ENCODE results near the gene TNFAIP8L1. TPM values are rescaled to one million over a fixed set of nuclear protein-coding genes. Genes with fewer than 3 reads are reported as not detected.
"Not testable (repeated sequence)": the region's sequence is repeated elsewhere in the genome, so short reads cannot be mapped to it uniquely, and the experiment has no call there.

Gene TNFAIP8L1
- total RNA-seq, 1 donor from 2014 or later, result 5.9 TPM

GRCh38 chr19:4593409-4593851 is 45.9 kb upstream of the TNFAIP8L1 start:
- Mint-ChIP-seq H3K27me3 (ENCODE audit: unreplicated experiment) (peaks cover 33% of the 10 kb centered on the region), H3K9me3 (ENCODE audit: unreplicated experiment) (no peaks in the 10 kb centered on the region)
- no peak for DNase-seq (ENCODE audit: extremely low spot score, unreplicated experiment)

GRCh38 chr19:4594201-4594600 is 45.1 kb upstream of the TNFAIP8L1 start:
- H3K36me3 Mint-ChIP-seq (ENCODE audit: unreplicated experiment), result no peaks in the 10 kb centered on the region
- DNase-seq (ENCODE audit: extremely low spot score, unreplicated experiment), result no peak
- no peak overlapping the region for H3K4me3 Mint-ChIP-seq (ENCODE audit: unreplicated experiment)
- no peaks in the 10 kb centered on the region for H3K9me3 Mint-ChIP-seq (ENCODE audit: unreplicated experiment)
- TF ChIP-seq, protein P1, sequence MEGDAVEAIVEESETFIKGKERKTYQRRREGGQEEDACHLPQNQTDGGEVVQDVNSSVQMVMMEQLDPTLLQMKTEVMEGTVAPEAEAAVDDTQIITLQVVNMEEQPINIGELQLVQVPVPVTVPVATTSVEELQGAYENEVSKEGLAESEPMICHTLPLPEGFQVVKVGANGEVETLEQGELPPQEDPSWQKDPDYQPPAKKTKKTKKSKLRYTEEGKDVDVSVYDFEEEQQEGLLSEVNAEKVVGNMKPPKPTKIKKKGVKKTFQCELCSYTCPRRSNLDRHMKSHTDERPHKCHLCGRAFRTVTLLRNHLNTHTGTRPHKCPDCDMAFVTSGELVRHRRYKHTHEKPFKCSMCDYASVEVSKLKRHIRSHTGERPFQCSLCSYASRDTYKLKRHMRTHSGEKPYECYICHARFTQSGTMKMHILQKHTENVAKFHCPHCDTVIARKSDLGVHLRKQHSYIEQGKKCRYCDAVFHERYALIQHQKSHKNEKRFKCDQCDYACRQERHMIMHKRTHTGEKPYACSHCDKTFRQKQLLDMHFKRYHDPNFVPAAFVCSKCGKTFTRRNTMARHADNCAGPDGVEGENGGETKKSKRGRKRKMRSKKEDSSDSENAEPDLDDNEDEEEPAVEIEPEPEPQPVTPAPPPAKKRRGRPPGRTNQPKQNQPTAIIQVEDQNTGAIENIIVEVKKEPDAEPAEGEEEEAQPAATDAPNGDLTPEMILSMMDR (IDR thresholded peaks at IDR 0.05), result no peak
- peaks cover 35% of the 10 kb centered on the region for H3K27me3 Mint-ChIP-seq (ENCODE audit: unreplicated experiment)
- H3K4me1 Mint-ChIP-seq (ENCODE audit: unreplicated experiment), result peaks cover 5% of the 10 kb centered on the region
- H3K27ac Mint-ChIP-seq (ENCODE audit: unreplicated experiment), result no peak overlapping the region

More at GRCh38 chr19:4593409-4593851, 45.9 kb upstream of the TNFAIP8L1 start:
- Mint-ChIP-seq H3K4me3 (ENCODE audit: unreplicated experiment) (no peak overlapping the region), H3K4me1 (ENCODE audit: unreplicated experiment) (peaks cover 4% of the 10 kb centered on the region), H3K36me3 (ENCODE audit: unreplicated experiment) (no peaks in the 10 kb centered on the region), H3K27ac (ENCODE audit: unreplicated experiment) (no peak overlapping the region)
- TF ChIP-seq, protein P1 (IDR thresholded peaks at IDR 0.05), result no peak

GRCh38 chr19:4595158-4595557 is 44.2 kb upstream of the TNFAIP8L1 start:
- not testable (repeated sequence) for H3K27ac Mint-ChIP-seq (ENCODE audit: unreplicated experiment); H3K9me3 Mint-ChIP-seq (ENCODE audit: unreplicated experiment); DNase-seq (ENCODE audit: extremely low spot score, unreplicated experiment); H3K4me1 Mint-ChIP-seq (ENCODE audit: unreplicated experiment); H3K4me3 Mint-ChIP-seq (ENCODE audit: unreplicated experiment); H3K36me3 Mint-ChIP-seq (ENCODE audit: unreplicated experiment)
- peaks cover 37% of the 10 kb centered on the region for H3K27me3 Mint-ChIP-seq (ENCODE audit: unreplicated experiment)

GRCh38 chr19:4596033-4596904 is 43.0 kb upstream of the TNFAIP8L1 start:
- DNase-seq (ENCODE audit: extremely low spot score, unreplicated experiment), result no peak
- Mint-ChIP-seq H3K36me3 (ENCODE audit: unreplicated experiment) (no peaks in the 10 kb centered on the region), H3K9me3 (ENCODE audit: unreplicated experiment) (no peaks in the 10 kb centered on the region), H3K4me1 (ENCODE audit: unreplicated experiment) (peaks cover 5% of the 10 kb centered on the region), H3K27ac (ENCODE audit: unreplicated experiment) (no peak overlapping the region), H3K27me3 (ENCODE audit: unreplicated experiment) (peaks cover 30% of the 10 kb centered on the region), H3K4me3 (ENCODE audit: unreplicated experiment) (no peak overlapping the region)
- TF ChIP-seq, protein P1 (IDR thresholded peaks at IDR 0.05), result no peak

- Mint-ChIP-seq H3K36me3 (ENCODE audit: unreplicated experiment) (no peaks in the 10 kb centered on the region), H3K27ac (ENCODE audit: unreplicated experiment) (no peak overlapping the region), H3K9me3 (ENCODE audit: unreplicated experiment) (no peaks in the 10 kb centered on the region), H3K4me1 (ENCODE audit: unreplicated experiment) (peaks cover 5% of the 10 kb centered on the region), H3K27me3 (ENCODE audit: unreplicated experiment) (peaks cover 23% of the 10 kb centered on the region), H3K4me3 (ENCODE audit: unreplicated experiment) (no peak overlapping the region)
- no peak for DNase-seq (ENCODE audit: extremely low spot score, unreplicated experiment)
- TF ChIP-seq, protein P1 (IDR thresholded peaks at IDR 0.05), result no peak
Observed at GRCh38 chr19:4597278-4597974, 41.9 kb upstream of the TNFAIP8L1 start.

All from osteocyte (in vitro differentiated cells).